GM12892 (cell line): ENCODE results near the gene KRTAP20-1.

Experiments used
- POLR2A ChIP-seq: IDR thresholded peaks from 2 replicates; pipeline ENCODE4 v1.6.1; 2011; ENCODE audit warnings: low read depth, low read length, control low read depth
- TAF1 ChIP-seq: IDR thresholded peaks from 2 replicates; pipeline ENCODE4 v1.6.1; 2011; ENCODE audit warnings: low read depth, mild to moderate bottlenecking, control low read depth, low read length, borderline replicate concordance

GRCh38 chr21:30579346-30579745 lies 36.9 kb upstream of the KRTAP20-1 start:
- TF ChIP-seq TAF1, result no peak
- no peak for TF ChIP-seq POLR2A
